Measurements from ENCODE around the gene FRA10AC1. TPM values are rescaled to one million over a fixed set of nuclear protein-coding genes. Genes with fewer than 3 reads are reported as not detected.

The FRA10AC1 gene
- total and polyA plus RNA-seq, 2 of the 13 experiments (the other 11 are each of a cell fraction or from before 2014, with no cell fraction given), result 5.3 to 7.4 TPM

GRCh38 chr10:93702210-93703001, at the start of gene FRA10AC1 (continued):
- TF ChIP-seq, protein P1, sequence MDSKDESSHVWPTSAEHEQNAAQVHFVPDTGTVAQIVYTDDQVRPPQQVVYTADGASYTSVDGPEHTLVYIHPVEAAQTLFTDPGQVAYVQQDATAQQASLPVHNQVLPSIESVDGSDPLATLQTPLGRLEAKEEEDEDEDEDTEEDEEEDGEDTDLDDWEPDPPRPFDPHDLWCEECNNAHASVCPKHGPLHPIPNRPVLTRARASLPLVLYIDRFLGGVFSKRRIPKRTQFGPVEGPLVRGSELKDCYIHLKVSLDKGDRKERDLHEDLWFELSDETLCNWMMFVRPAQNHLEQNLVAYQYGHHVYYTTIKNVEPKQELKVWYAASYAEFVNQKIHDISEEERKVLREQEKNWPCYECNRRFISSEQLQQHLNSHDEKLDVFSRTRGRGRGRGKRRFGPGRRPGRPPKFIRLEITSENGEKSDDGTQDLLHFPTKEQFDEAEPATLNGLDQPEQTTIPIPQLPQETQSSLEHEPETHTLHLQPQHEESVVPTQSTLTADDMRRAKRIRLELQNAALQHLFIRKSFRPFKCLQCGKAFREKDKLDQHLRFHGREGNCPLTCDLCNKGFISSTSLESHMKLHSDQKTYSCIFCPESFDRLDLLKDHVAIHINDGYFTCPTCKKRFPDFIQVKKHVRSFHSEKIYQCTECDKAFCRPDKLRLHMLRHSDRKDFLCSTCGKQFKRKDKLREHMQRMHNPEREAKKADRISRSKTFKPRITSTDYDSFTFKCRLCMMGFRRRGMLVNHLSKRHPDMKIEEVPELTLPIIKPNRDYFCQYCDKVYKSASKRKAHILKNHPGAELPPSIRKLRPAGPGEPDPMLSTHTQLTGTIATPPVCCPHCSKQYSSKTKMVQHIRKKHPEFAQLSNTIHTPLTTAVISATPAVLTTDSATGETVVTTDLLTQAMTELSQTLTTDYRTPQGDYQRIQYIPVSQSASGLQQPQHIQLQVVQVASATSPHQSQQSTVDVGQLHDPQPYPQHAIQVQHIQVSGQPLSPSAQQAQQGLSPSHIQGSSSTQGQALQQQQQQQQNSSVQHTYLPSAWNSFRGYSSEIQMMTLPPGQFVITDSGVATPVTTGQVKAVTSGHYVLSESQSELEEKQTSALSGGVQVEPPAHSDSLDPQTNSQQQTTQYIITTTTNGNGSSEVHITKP (CRISPR knock-in tag; IDR thresholded peaks at IDR 0.05; ENCODE audit: low read depth), result peak; percentile 70; the same call in 1 of the 2 replicates
- TF ChIP-seq NFYB (CRISPR knock-in tag; IDR thresholded peaks at IDR 0.05) (no peak), ZBTB42 (CRISPR knock-in tag; IDR thresholded peaks at IDR 0.05) (no peak), BRD4 (CRISPR knock-in tag; IDR thresholded peaks at IDR 0.05) (peak; percentile 96), ZNF317 (CRISPR knock-in tag; IDR thresholded peaks at IDR 0.05) (peak; percentile 53; the same call in 1 of the 2 replicates), TARDBP (CRISPR knock-in tag; IDR thresholded peaks at IDR 0.05) (peak; percentile 99), ZNF776 (CRISPR knock-in tag; IDR thresholded peaks at IDR 0.05) (0 out of 2 replicates have a peak, but pooled peaks have one; percentile 54), HNF1A (IDR thresholded peaks at IDR 0.05; ENCODE audit: low read depth) (peak; percentile 59), HNF1A (CRISPR knock-in tag; IDR thresholded peaks at IDR 0.05; ENCODE audit: borderline replicate concordance) (peak; percentile 74; the same call in 1 of the 2 replicates), TBL1XR1 (IDR thresholded peaks at IDR 0.05; ENCODE audit: borderline replicate concordance, low read length, partially characterized antibody) (peak; percentile 70)
- TF ChIP-seq, protein P2, sequence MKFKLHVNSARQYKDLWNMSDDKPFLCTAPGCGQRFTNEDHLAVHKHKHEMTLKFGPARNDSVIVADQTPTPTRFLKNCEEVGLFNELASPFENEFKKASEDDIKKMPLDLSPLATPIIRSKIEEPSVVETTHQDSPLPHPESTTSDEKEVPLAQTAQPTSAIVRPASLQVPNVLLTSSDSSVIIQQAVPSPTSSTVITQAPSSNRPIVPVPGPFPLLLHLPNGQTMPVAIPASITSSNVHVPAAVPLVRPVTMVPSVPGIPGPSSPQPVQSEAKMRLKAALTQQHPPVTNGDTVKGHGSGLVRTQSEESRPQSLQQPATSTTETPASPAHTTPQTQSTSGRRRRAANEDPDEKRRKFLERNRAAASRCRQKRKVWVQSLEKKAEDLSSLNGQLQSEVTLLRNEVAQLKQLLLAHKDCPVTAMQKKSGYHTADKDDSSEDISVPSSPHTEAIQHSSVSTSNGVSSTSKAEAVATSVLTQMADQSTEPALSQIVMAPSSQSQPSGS (CRISPR knock-in tag; IDR thresholded peaks at IDR 0.05), result peak; percentile 81

Data from HepG2 (cell line).